Measurements from ENCODE around the gene HIP1. TPM values are rescaled to one million over a fixed set of nuclear protein-coding genes. Genes with fewer than 3 reads are reported as not detected.

HIP1 gene
- total RNA-seq, 4 donors from 2014 or later = 15.8 to 33.2 (median 22.8) TPM

- intact Hi-C loops (cut with DNase I) = loop anchor here (10.0 kb wide), 1 partner anchor 97 kb away; no protein-coding TSS in a partner anchor
- 96% methylated on average over 6 of the region's 6 CpGs for WGBS
- no peak for DNase-seq (ENCODE audit: extremely low spot score)
- no peak for TF ChIP-seq POLR2AphosphoS5 (IDR thresholded peaks at IDR 0.05)
- TF ChIP-seq POLR2A (IDR thresholded peaks at IDR 0.05; ENCODE audit: low read depth) = no peak
- TF ChIP-seq EP300 (IDR thresholded peaks at IDR 0.05) = no peak
- H3K4me3 ChIP-seq = no peak overlapping the region
- H3K27ac ChIP-seq (replicated peaks in 1 of 4) = no peak overlapping the region
- H3K27me3 ChIP-seq = no peaks in the 10 kb centered on the region
- H3K9me3 ChIP-seq = no peaks in the 10 kb centered on the region
- H3K36me3 ChIP-seq = peaks cover 0 to 3% (median 0%) of the 10 kb centered on the region in 4 donors
- peaks cover 19 to 22% (median 20%) of the 10 kb centered on the region in 4 donors for H3K4me1 ChIP-seq
These were observed 90.9 kb downstream of the HIP1 start for GRCh38 chr7:75647709-75648438.

GRCh38 chr7:75646571-75647102, 92.1 kb downstream of the HIP1 start:
- H3K36me3 ChIP-seq = peaks cover 0 to 3% (median 0%) of the 10 kb centered on the region in 4 donors
- no peaks in the 10 kb centered on the region for H3K9me3 ChIP-seq
- DNase-seq (ENCODE audit: extremely low spot score) = no peak
- 83% methylated on average over 7 of the region's 9 CpGs for WGBS
- intact Hi-C loops (cut with DNase I) = loop anchor here (10.0 kb wide), 1 partner anchor 98 kb away; no protein-coding TSS in a partner anchor
- H3K27ac ChIP-seq (replicated peaks in 1 of 4) = no peak overlapping the region
- H3K4me3 ChIP-seq = no peak overlapping the region
- H3K27me3 ChIP-seq = no peaks in the 10 kb centered on the region
- TF ChIP-seq POLR2A (IDR thresholded peaks at IDR 0.05; ENCODE audit: low read depth) (no peak), EP300 (IDR thresholded peaks at IDR 0.05) (no peak), CTCF (IDR thresholded peaks at IDR 0.05) (no peak), POLR2AphosphoS5 (IDR thresholded peaks at IDR 0.05) (no peak)
- peaks cover 19 to 22% (median 20%) of the 10 kb centered on the region in 4 donors for H3K4me1 ChIP-seq

GRCh38 chr7:75645570-75645969, 93.2 kb downstream of the HIP1 start:
- intact Hi-C loops (cut with DNase I) = loop anchor here (10.0 kb wide), 1 partner anchor 99 kb away; no protein-coding TSS in a partner anchor
- Histone ChIP-seq H3K27ac (replicated peaks in 1 of 4) (no peak overlapping the region), H3K9me3 (no peaks in the 10 kb centered on the region), H3K36me3 (peaks cover 0 to 3% (median 0%) of the 10 kb centered on the region in 4 donors), H3K27me3 (no peaks in the 10 kb centered on the region), H3K4me3 (no peak overlapping the region), H3K4me1 (peaks cover 13 to 16% (median 14%) of the 10 kb centered on the region in 4 donors)
- TF ChIP-seq POLR2A (IDR thresholded peaks at IDR 0.05; ENCODE audit: low read depth) = no peak
- no peak for DNase-seq (ENCODE audit: extremely low spot score)
- 91% methylated on average over 2 of the region's 2 CpGs for WGBS

- 71% methylated on average over 5 of the region's 5 CpGs for WGBS
These were observed 94.2 kb downstream of the HIP1 start for GRCh38 chr7:75644589-75644988.

GRCh38 chr7:75642810-75643486, 95.8 kb downstream of the HIP1 start:
- Histone ChIP-seq H3K4me1 (peaks cover 6 to 20% (median 19%) of the 10 kb centered on the region in 4 donors), H3K36me3 (peaks cover 0 to 3% (median 0%) of the 10 kb centered on the region in 4 donors), H3K27me3 (no peaks in the 10 kb centered on the region), H3K4me3 (no peak overlapping the region), H3K27ac (replicated peaks in 1 of 4) (no peak overlapping the region), H3K9me3 (no peaks in the 10 kb centered on the region)
- TF ChIP-seq EP300 (IDR thresholded peaks at IDR 0.05) (no peak), POLR2A (IDR thresholded peaks at IDR 0.05; ENCODE audit: low read depth) (no peak), POLR2AphosphoS5 (IDR thresholded peaks at IDR 0.05) (peak in 1 of 2 donors; percentile 6), CTCF (IDR thresholded peaks at IDR 0.05) (peak; percentile 60 to 81 (median 65))
- intact Hi-C loops (cut with DNase I) = loop anchor here (10.0 kb wide), 1 partner anchor 102 kb away; no protein-coding TSS in a partner anchor
- WGBS = 66% methylated on average over 9 of the region's 9 CpGs
- no peak for DNase-seq (ENCODE audit: extremely low spot score)

More at GRCh38 chr7:75644589-75644988, 94.2 kb downstream of the HIP1 start:
- no peak for DNase-seq (ENCODE audit: extremely low spot score)
- peaks cover 8 to 17% (median 13%) of the 10 kb centered on the region in 4 donors for H3K4me1 ChIP-seq
- H3K27me3 ChIP-seq = no peaks in the 10 kb centered on the region
- H3K27ac ChIP-seq (replicated peaks in 1 of 4) = no peak overlapping the region
- peaks cover 0 to 3% (median 0%) of the 10 kb centered on the region in 4 donors for H3K36me3 ChIP-seq
- TF ChIP-seq POLR2A (IDR thresholded peaks at IDR 0.05; ENCODE audit: low read depth) (no peak), POLR2AphosphoS5 (IDR thresholded peaks at IDR 0.05) (no peak), CTCF (IDR thresholded peaks at IDR 0.05) (no peak), EP300 (IDR thresholded peaks at IDR 0.05) (no peak)
- no peaks in the 10 kb centered on the region for H3K9me3 ChIP-seq
- H3K4me3 ChIP-seq = no peak overlapping the region
- intact Hi-C loops (cut with DNase I) = loop anchor here (10.0 kb wide), 1 partner anchor 100 kb away; no protein-coding TSS in a partner anchor

Measured in esophagus muscularis mucosa (tissue), 4 donors.